ENCODE measurements around the gene ARID1B. TPM values are rescaled to one million over a fixed set of nuclear protein-coding genes. Genes with fewer than 3 reads are reported as not detected.

Gene ARID1B
- total and polyA plus RNA-seq, 2 of the 4 experiments (the other 2 are of a cell fraction): 14.5 to 20.1 TPM

GRCh38 chr6:156935000-156935399, 157.8 kb downstream of the ARID1B start:
- Histone ChIP-seq H2AFZ (replicated peaks; ENCODE audit: low read length, poor library complexity) (no peak overlapping the region), H2AK5ac (ENCODE audit: low read depth, low read length) (no peak overlapping the region), H3K9me1 (ENCODE audit: insufficient read depth, low read length) (peaks cover 4% of the 10 kb centered on the region; the same call in 1 of the 2 replicates), H3K79me1 (ENCODE audit: low read depth in 1 of 2, low read length in 2 of 2) (peaks cover 32 to 52% of the 10 kb centered on the region in 2 experiments), H4K8ac (ENCODE audit: low read depth in 2 of 2, low read length in 2 of 2) (no peak overlapping the region), H4K91ac (ENCODE audit: insufficient read depth, low read depth, low read length) (no peak overlapping the region), H4K5ac (ENCODE audit: low read depth, low read length) (no peak overlapping the region), H3K9me3 (ENCODE audit: control insufficient read depth, insufficient read depth, low read length) (no peaks in the 10 kb centered on the region), H2BK120ac (ENCODE audit: low read depth, low read length) (no peak overlapping the region), H3K23ac (ENCODE audit: low read depth, low read length) (no peak overlapping the region), H2BK20ac (ENCODE audit: low read depth, low read length) (no peak overlapping the region), H2BK5ac (ENCODE audit: low read depth, low read length, poor library complexity, severe bottlenecking) (no peak overlapping the region), H3K4me1 (ENCODE audit: control insufficient read depth, insufficient read depth, low read length) (peaks cover 3% of the 10 kb centered on the region), H3K27ac (ENCODE audit: insufficient read depth, low read length) (no peak overlapping the region), H3K56ac (ENCODE audit: extremely low read depth, insufficient read depth, low read length) (no peak overlapping the region), H3K18ac (ENCODE audit: low read depth, low read length) (no peak overlapping the region), H3K4me2 (ENCODE audit: low read depth, low read length) (no peak overlapping the region), H2BK15ac (ENCODE audit: low read depth, low read length) (no peak overlapping the region), H3K4me3 (ENCODE audit: insufficient read depth, low read depth, low read length) (no peak overlapping the region), H3K14ac (replicated peaks; ENCODE audit: low read depth, low read length) (no peak overlapping the region), H3K4ac (ENCODE audit: low read depth, low read length) (no peak overlapping the region), H3K36me3 (ENCODE audit: control insufficient read depth, insufficient read depth, low read length) (no peaks in the 10 kb centered on the region), H3K9ac (ENCODE audit: low read depth, low read length) (no peak overlapping the region), H3K27me3 (ENCODE audit: control insufficient read depth, insufficient read depth, low read length) (no peaks in the 10 kb centered on the region), H4K20me1 (ENCODE audit: insufficient read depth, low read length) (peaks cover 24% of the 10 kb centered on the region), H2AK9ac (replicated peaks; ENCODE audit: low read depth, low read length, poor library complexity) (no peak overlapping the region)
- no peak for ATAC-seq (ENCODE audit: low read depth)
- no CpG with 5 or more reads among the region's 5 CpGs for WGBS, 2 experiments (ENCODE audit: extremely low coverage in 2 of 2, insufficient read length in 1 of 2)
- in situ Hi-C loops (cut with MboI; ENCODE audit: low sequenced_read_pairs): no loop called here
- DNase-seq: no peak
- TF ChIP-seq SMC3 (IDR thresholded peaks at IDR 0.05; ENCODE audit: low read depth, low read length): no peak
- TF ChIP-seq MAZ (IDR thresholded peaks at IDR 0.05; ENCODE audit: borderline replicate concordance, low read depth, low read length): no peak
- no peak for TF ChIP-seq CEBPB (IDR thresholded peaks at IDR 0.05; ENCODE audit: low read depth, low read length)
- no peak for TF ChIP-seq RFX5 (IDR thresholded peaks at IDR 0.05; ENCODE audit: low read depth, low read length)
- no peak for TF ChIP-seq NFE2L2 (IDR thresholded peaks at IDR 0.05; ENCODE audit: low read depth, low read length)
- no peak for TF ChIP-seq ELK1 (IDR thresholded peaks at IDR 0.05; ENCODE audit: borderline replicate concordance, low read depth, low read length)
- intact Hi-C loops (cut with micrococcal nuclease): no loop called here
- no TSS peak for BruUV-seq (replicated peaks)
- CTCF ChIA-PET: interaction anchor here (0.6 kb wide), 1 partner anchor 58 kb away, joined by 3 read pairs; no protein-coding TSS in a partner anchor
- POLR2A ChIA-PET (ENCODE audit: unreplicated experiment): no interaction called here
- dilution Hi-C loops (cut with HindIII; ENCODE audit: low sequenced_read_pairs, unreplicated experiment): no loop called here

All from IMR-90 (cell line).